Medulla oblongata (tissue), 1 donor: ENCODE measurements around the gene YARS2.
"Not testable (repeated sequence)": the region's sequence is repeated elsewhere in the genome, so short reads cannot be mapped to it uniquely, and the experiment has no call there.

Experiments
- DNase-seq: peaks from one replicate; pipeline ENCODE4 v3.0.0-alpha.2; 2015; ENCODE audit errors: extremely low spot score

Gene YARS2

GRCh38 chr12:32753605-32754004 lies 2.1 kb downstream of the YARS2 start:
- DNase-seq, result no peak

GRCh38 chr12:32743264-32743663 lies 12.4 kb downstream of the YARS2 start:
- DNase-seq, result no peak

DNA sequence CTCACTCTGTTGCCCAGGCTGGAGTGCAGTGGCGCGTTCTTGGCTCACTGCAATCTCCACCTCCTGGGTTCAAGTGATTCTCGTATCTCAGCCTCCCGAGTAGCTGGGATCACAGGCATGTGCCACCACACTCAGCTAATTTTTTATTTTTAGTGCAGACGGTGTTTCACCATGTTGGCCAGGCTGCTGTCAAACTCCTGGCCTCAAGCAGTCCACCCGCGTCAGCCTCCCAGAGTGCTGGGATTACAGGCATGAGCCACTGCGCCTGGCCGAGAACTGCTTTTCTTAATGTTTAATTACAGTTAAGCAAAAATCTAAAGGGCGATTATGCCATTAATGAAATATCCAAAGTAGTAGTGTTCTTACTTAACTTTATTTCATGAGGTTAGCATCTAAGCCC lies 13.6 kb downstream of the YARS2 start:
- DNase-seq, result no peak

DNA sequence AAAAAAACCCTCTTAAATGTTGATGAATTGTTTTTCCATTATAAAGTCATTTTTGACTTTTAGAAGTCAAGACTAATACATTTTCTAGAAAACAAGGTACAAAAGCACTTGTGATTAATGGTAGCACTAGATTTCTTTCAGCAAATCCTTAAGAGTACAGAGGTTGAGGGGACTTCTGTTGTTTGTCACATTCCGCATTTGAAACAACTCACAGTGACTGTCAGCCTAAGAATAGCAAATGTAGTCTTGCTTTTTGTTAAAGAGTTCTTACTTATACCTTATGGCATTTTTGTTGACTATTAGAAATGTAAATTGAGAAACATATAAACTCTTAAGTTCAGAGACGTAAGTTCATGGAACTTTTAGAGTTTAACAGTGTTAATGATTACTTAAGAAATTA lies 16.4 kb downstream of the YARS2 start:
- no peak for DNase-seq

- no peak for DNase-seq
These were observed 18.0 kb downstream of the YARS2 start for GRCh38 chr12:32737715-32738114.

- DNase-seq, result no peak
These were observed 19.3 kb downstream of the YARS2 start for GRCh38 chr12:32736445-32736844.

DNA sequence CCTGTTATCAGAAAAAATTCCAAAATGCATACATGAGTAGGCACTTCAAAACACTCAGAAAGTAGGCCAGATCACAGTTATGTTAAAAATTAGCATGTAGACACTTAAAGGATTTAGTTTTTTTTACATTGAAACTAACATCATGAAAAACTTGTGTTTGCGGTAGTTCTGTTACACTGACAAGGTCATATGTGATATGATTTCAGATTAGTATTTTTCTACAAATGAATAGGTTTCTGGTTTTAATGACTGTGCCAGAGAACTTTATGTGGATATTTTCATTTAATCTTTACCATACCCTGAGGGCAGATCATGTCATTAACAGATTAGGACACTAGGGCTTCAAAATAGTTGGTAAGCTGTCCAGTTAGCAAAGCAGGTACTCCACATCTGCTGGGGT lies 20.7 kb downstream of the YARS2 start:
- no peak for DNase-seq

- DNase-seq, result no peak
These were observed 28.5 kb downstream of the YARS2 start for GRCh38 chr12:32727237-32727636.

GRCh38 chr12:32726286-32726685 lies 29.4 kb downstream of the YARS2 start:
- no peak for DNase-seq

DNA sequence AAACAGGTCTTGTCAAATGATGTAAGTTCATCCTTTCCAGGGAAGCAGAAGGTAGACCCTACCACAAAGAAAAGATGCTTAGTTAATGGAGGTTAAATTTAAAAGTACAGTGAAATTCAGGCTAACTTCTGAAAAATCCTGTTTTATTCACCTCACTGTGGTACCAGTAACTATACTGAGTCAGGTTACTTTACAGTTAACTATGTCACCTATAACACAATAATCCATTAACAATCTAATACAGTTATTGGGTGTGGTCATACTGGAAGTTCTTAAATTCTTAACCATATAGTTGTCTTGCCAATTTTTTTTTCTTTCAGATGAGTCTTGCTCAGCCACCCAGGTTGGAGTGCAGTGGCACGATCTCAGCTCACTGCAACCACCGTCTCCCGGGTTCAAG lies 30.4 kb downstream of the YARS2 start:
- not testable (repeated sequence) for DNase-seq

DNA sequence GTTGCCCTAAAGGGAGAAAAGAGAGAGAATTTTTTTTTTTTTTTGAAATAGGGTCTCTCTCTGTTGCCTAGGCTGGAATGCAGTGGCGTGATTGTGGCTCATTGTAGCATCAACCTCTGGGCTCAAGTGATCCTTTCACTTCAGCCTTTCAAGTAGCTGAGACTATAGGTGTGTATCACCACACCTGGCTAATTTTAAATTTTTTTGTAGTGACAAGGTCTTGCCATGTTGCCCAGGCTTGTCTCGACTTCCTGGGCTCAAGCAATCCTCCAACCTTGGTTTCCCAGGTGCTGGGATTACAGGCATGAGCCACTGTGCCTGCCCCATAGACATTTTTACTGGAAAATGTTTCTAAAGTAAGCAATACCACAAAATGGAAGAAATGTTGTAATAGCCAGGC lies 36.8 kb downstream of the YARS2 start:
- no peak for DNase-seq

DNA sequence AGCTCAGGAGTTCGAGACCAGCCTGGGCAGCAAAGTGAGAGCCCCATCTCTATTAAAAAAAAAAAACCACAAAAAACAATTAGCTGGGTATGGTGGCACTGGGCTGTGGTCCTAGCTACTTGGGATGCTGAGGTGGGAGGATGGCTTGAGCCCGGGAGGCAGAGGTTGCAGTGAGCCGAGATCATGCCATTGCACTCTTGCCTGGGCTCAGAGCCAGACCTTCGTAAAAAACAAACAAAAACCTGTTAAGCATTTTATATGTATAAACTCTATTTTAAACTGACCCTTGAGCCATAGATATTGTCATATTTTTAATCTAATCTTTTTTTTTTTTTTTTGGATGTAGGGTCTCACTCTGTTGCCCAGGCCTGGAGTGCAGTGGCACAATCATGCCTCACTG lies 40.9 kb downstream of the YARS2 start:
- no peak for DNase-seq

- DNase-seq, result no peak
These were observed 46.8 kb downstream of the YARS2 start for GRCh38 chr12:32708926-32709325.

DNA sequence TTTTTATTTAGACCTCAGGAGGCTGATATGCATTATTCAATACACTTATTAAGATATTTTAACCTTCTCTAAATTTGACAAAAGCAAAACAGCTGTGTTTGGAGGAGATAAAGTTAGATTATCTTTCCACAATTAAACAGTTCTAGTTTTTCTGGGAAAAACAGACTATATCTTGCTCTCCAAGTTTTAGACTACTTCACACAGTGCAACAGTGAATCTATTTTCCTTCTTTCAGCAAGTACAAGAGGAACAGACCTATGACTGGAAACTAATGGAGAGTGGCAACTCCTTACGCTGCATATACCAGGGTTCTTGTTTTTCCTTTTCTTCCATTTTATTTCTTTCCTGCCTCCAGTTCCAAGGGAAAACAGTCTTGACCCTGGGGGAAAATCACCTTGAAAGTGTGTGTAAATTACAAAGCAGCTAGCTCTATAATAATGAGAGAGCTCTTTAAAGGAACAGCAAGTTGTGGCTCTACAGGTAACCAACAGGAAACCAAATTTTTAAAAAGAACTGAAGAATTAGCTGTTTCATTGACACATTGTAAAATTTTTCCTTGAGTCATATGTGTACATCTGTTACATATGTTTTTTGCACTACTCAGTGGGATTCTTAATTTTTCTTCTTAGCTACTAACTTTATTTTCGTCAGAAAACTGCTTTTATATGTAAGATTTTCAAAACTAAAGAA lies 49.2 kb downstream of the YARS2 start:
- DNase-seq, result no peak

GRCh38 chr12:32705783-32706182 lies 49.9 kb downstream of the YARS2 start:
- DNase-seq, result no peak

- no peak for DNase-seq
These were observed 52.8 kb downstream of the YARS2 start for GRCh38 chr12:32702946-32703345.

- DNase-seq, result no peak
These were observed 53.2 kb downstream of the YARS2 start for GRCh38 chr12:32702473-32702872.

- not testable (repeated sequence) for DNase-seq
These were observed 56.3 kb downstream of the YARS2 start for GRCh38 chr12:32699437-32699836.

- no peak for DNase-seq
These were observed 57.4 kb downstream of the YARS2 start for GRCh38 chr12:32698285-32698684.

DNA sequence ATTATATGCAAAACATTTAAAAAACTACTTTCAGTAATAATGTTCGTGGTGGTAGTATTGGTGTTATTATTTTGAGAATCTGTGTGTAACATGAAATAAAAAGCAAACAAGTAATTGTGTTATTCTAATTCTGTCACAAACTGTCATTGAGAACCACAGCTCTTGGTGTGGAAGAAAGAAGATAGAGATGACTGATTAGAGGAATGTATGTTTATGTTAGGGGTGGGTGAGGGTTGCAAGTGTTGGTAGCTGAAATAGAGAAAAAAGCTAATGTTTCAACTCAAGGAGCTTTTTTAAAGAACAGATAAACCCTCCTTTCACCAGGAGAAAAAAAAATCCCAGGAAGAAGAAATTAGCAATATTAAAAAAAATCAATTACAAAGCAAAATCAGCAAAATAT lies 58.3 kb downstream of the YARS2 start:
- DNase-seq, result no peak
